ENCODE data around the gene PPME1.

Gene PPME1

DNA sequence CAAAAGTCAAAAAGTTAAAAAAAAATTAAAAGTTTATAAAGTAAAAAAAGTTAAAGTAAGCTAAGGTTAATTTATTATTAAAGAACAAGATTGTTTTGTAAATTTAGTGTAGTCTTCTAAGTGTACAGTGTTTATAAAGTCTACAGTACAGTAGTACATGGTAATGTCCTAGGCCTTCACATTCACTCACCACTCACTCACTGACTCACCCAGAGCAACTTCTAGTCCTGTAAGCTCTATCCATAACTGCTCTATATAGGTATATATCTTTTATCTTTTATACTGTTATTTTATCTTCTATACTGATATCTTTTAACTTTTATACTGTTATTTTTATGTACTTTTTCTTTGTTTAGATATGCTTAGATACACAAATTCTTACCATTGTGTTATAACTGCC is 11.4 kb upstream of the PPME1 start:
- no peak for DNase-seq (ENCODE audit: low read depth, low spot score)

- no peak for DNase-seq (ENCODE audit: low read depth, low spot score)
These were observed 8.2 kb upstream of the PPME1 start for GRCh38 chr11:74162681-74163467.

GRCh38 chr11:74168838-74169237 is 2.3 kb upstream of the PPME1 start:
- DNase-seq (ENCODE audit: low read depth, low spot score), result no peak

- DNase-seq (ENCODE audit: low read depth, low spot score), result no peak
These were observed 1.2 kb upstream of the PPME1 start for GRCh38 chr11:74169738-74170458.

- no peak for DNase-seq (ENCODE audit: low read depth, low spot score)
These were observed 510 bp downstream of the PPME1 start for GRCh38 chr11:74171630-74171968.

DNA sequence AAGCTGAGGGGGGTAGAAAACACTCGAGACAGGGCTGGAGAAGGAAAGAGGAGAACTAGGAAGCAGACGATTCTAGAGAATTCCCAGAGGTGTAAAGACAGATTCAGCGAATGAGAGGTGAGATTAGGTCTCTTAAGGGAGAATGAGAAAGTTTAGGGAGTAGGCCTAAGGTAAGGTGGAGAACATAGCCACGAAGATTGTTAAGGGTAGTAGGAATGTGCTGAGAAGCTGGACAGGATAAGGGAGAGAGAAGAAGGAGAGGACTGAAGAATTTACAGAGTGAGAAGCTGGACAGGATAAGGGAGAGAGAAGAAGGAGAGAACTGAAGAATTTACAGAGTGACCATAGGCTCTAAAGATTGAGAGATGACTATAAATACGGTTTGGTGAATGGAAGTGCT is 908 bp downstream of the PPME1 start:
- DNase-seq (ENCODE audit: low read depth, low spot score), result no peak

DNA sequence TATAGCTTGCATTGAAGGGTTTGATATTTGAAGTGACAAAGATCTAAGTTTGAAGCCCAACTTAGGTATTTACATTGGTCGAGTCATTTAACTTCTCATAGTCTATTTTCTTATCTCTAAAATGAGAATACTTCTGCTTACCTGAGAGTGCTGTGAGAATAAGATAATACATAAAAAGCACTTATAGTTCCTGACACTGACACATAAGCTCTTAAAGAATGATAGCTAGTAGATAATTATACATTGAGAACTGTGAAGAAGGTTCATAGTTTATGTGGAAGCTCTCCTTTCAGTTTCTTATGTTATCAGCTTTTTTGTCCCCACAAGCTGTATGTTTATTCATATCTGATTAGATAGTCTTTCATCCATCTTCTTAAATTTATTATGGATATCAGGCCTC is 4.8 kb downstream of the PPME1 start:
- DNase-seq (ENCODE audit: low read depth, low spot score), result no peak

GRCh38 chr11:74179234-74180052 is 8.4 kb downstream of the PPME1 start:
- DNase-seq (ENCODE audit: low read depth, low spot score), result no peak

DNA sequence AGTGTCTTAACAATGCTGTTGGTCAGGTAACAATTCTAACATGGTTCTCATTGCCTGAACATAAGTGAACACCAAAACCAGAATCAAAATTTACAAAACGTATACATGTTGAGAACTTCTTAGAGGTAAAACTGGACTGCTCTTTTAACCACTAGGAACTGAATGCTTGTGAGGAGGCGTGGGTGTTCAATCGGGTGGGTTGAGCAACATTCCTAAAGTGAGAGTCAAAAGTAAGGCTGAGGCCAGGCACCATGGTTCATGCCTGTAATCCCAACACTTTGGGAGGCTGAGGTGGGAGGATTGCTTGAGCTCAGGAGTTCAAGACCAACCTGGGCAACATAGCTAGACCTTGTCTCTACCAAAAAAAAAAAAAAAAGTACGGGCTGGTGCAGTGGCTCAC is 11.5 kb downstream of the PPME1 start:
- DNase-seq (ENCODE audit: low read depth, low spot score), result no peak

DNA sequence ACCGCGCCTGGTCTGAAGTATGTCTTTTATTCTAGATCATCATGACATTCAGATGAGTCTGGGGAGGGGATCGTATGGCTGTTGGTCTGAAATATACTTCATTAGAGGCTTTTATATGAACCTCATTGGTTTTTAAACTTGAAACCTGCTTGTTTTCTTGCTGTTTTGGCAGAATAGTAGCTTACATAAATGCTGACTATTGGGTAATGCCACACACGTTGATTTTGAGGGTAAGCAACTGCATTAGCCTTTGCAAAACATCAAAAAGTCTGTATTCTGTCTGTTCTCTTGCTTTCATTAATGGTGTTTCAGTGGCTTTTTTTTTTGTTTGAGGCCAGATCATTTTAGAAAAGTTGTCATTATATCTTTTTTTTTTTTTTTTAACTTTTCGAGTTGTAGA is 14.2 kb downstream of the PPME1 start:
- DNase-seq (ENCODE audit: low read depth, low spot score), result no peak

DNA sequence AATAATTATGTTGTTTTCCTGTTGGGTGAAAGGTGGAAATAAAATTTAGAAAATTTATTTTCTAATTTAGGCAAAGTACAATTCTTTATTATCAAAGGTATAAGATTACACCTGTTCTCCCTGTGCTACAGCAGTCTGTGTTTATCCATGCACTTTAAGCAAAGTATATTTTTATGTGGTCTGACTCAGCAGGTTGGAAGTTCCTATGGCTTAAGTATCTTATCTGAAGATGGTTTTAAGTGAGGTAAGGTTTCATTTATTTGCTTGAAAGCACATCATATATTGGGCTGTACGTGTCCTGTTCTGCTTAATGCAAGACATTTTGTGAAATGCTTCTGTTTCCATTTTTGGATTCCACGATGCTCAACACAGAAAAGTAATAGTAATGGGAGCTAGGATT is 14.6 kb downstream of the PPME1 start:
- no peak for DNase-seq (ENCODE audit: low read depth, low spot score)

DNA sequence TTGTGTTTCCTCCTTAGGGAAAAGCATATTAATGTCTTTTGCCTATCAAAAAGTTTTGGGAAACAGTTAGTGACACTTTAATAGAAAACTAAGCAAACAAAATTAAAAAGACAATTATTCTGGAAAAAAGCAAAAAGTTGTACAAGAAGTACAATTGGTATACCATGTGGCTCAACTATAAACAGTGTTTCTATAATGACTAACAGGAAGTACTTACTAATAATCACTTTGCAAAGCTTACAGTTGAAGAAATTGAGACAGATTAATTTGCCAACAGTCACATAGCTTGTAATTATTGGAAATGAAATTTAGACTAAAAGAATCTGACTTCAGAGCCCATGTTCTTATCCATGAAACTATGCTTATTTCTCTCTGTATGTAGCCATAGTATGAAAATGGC is 24.7 kb downstream of the PPME1 start:
- no peak for DNase-seq (ENCODE audit: low read depth, low spot score)

- DNase-seq (ENCODE audit: low read depth, low spot score), result no peak
These were observed 25.8 kb downstream of the PPME1 start for GRCh38 chr11:74196781-74197486.

GRCh38 chr11:74203966-74204365 is 32.9 kb downstream of the PPME1 start:
- DNase-seq (ENCODE audit: low read depth, low spot score), result no peak

DNA sequence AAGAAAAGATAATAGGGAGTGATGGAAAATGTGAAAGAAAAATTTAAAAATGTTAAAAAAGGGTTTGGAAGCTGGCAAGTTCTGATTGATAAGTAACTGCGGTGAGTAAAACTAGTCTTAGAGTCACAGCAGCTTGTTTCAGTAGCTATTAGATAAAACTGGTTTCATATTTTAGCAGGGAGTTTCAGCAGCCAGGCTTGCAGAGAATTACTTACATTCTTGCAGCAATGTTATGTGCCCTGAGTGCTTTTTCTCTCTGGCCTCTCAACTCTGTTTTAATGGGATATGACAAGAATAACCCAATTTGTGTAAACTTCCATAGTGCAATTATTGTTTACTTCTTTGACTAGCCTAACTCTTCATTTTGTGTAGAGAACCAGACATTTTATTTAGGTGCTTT is 33.6 kb downstream of the PPME1 start:
- DNase-seq (ENCODE audit: low read depth, low spot score), result no peak

- no peak for DNase-seq (ENCODE audit: low read depth, low spot score)
These were observed 34.1 kb downstream of the PPME1 start for GRCh38 chr11:74205181-74205580.

GRCh38 chr11:74206746-74207145 is 35.7 kb downstream of the PPME1 start:
- no peak for DNase-seq (ENCODE audit: low read depth, low spot score)

DNA sequence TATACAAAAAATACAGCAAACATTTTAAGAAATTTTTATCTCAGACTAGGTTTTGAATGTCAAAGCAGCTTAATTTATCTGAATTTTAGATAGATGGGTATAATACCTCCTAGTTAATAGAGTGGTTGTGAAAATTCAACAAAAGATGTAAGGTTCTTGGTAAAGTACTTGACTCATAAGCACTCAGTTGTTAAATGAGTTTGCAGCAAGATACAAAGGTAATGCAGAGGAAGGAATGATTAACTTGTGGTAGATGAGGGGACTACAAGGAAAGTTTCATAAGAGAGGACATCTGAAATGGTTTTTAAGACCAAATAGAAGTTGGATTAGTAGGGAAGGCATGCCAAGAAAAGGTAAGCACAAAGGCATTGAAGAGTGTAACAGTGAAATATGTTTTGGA is 37.4 kb downstream of the PPME1 start:
- no peak for DNase-seq (ENCODE audit: low read depth, low spot score)

DNA sequence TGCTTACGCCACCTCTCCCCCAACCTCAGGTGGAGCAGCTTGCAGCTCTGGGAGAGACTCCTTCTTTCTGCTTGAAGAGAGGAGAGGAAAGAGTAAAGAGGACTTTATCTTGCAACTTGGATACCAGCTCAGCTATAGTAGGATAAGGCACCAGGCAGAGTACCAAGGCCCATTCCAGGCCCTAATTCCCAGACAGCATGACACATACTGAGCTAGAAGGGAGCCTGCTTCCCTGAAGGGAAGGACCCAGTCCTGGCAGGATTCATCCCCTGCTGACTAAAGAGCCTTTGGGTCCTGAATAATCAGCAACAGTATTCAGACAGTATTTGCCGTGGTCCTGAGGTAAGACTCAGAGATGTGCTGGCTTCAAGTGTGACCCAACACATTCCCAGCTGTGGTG is 41.4 kb downstream of the PPME1 start:
- no peak for DNase-seq (ENCODE audit: low read depth, low spot score)

- DNase-seq (ENCODE audit: low read depth, low spot score), result no peak
These were observed 49.3 kb downstream of the PPME1 start for GRCh38 chr11:74220376-74220775.

- DNase-seq (ENCODE audit: low read depth, low spot score), result no peak
These were observed 50.7 kb downstream of the PPME1 start for GRCh38 chr11:74221816-74222215.

GRCh38 chr11:74225565-74225964 is 54.5 kb downstream of the PPME1 start:
- no peak for DNase-seq (ENCODE audit: low read depth, low spot score)

Data from brain pericyte (primary cell).